Vagina (tissue), 2 donors: Measurements from ENCODE around the gene SEC23A. TPM values are rescaled to one million over a fixed set of nuclear protein-coding genes. Genes with fewer than 3 reads are reported as not detected.
"Not testable (repeated sequence)": the region's sequence is repeated elsewhere in the genome, so short reads cannot be mapped to it uniquely, and the experiment has no call there.

Source experiments
- DNase-seq, 2 donors: peaks; one replicate each; pipeline ENCODE4 v3.0.0-alpha.2; 2017; ENCODE audit errors: extremely low spot score in 2 of 2
- H3K27ac ChIP-seq: fragments of 200-600 bp; sonication (generic); one replicate; pipeline ENCODE4 v1.5.1; 2019
- H3K27me3 ChIP-seq: fragments of 200-600 bp; sonication (generic); one replicate; pipeline ENCODE4 v1.5.1; 2019
- H3K36me3 ChIP-seq, 2 donors: fragments of 200-600 bp; sonication (generic); one replicate each; pipeline ENCODE4 v1.5.1; 2017 to 2019
- H3K4me1 ChIP-seq: fragments of 200-600 bp; sonication (generic); one replicate; pipeline ENCODE4 v1.5.1; 2019
- H3K4me3 ChIP-seq, 2 donors: fragments of 200-600 bp; sonication (generic); 1 replicate in 1 of 2; 2 replicates in 1 of 2; pipeline ENCODE4 v1.5.1; 2016 to 2019
- H3K9me3 ChIP-seq: fragments of 200-600 bp; sonication (generic); one replicate; pipeline ENCODE4 v1.5.1; 2019
- POLR2A ChIP-seq, 2 donors: fragments of 450-650 bp; IDR thresholded peaks; one replicate each; pipeline ENCODE4 v1.6.1; 2017; ENCODE audit warnings: antibody characterized with exemption in 2 of 2, mild to moderate bottlenecking in 2 of 2, moderate library complexity in 2 of 2
- POLR2AphosphoS5 ChIP-seq, 2 donors: sonication (generic); formaldehyde crosslinking; IDR thresholded peaks; one replicate each; pipeline ENCODE4 v1.9.0; 2017; ENCODE audit warnings: antibody characterized with exemption in 2 of 2, mild to moderate bottlenecking in 2 of 2, low read depth in 1 of 2; ENCODE audit not compliant: insufficient read depth in 1 of 2
- intact Hi-C: fragments of 100-400 bp; cut with DNase I; formaldehyde crosslinking; loops from one replicate; pipeline ENCODE4 v1.15.1; 2023
- total RNA-seq: library from RNA; depleted of rRNA; stranded (reverse); fragments of >200 nt; gene quantifications from one replicate; pipeline ENCODE4 v1.2.3, GENCODE V29; 2016
- TF ChIP-seq, protein P1 (sequence below), 3 experiments: fragments of 450-650 bp in 2 of 3; fragments of 200-600 bp in 1 of 3; sonication (generic) in 1 of 3; IDR thresholded peaks; one replicate each; pipeline ENCODE4 v1.5.1; 2017 to 2019; ENCODE audit warnings: antibody characterized with exemption in 3 of 3, mild to moderate bottlenecking in 2 of 3, moderate library complexity in 2 of 3

SEC23A gene
- total RNA-seq, 1 donor from 2014 or later: 54.8 TPM

DNA sequence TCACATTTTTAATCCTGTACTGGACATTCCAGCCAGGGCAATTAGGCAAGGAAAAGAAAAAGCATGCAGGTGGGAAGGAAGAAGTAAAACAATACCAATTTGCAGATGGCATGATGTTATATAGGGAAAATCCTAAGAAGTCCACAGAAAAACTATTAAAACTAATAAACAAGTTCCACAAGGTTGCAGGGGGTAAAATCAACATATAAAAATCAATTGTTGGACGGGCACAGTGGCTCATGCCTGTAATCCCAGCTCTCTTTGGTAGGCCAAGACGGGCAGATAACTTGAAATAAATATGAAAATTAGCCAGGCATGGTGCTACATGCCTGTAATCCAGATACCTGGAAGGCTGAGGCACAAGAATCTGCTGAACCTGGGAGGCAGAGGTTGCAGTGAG, 31.9 kb downstream of the SEC23A start:
- Histone ChIP-seq H3K9me3 (no peaks in the 10 kb centered on the region), H3K4me3 (no peak overlapping the region), H3K27ac (no peak overlapping the region), H3K27me3 (no peaks in the 10 kb centered on the region), H3K4me1 (no peaks in the 10 kb centered on the region), H3K36me3 (peaks cover 9 to 38% of the 10 kb centered on the region in 2 donors)
- DNase-seq: no peak
- TF ChIP-seq POLR2A (IDR thresholded peaks at IDR 0.05): no peak
- intact Hi-C loops: no loop called here

DNA sequence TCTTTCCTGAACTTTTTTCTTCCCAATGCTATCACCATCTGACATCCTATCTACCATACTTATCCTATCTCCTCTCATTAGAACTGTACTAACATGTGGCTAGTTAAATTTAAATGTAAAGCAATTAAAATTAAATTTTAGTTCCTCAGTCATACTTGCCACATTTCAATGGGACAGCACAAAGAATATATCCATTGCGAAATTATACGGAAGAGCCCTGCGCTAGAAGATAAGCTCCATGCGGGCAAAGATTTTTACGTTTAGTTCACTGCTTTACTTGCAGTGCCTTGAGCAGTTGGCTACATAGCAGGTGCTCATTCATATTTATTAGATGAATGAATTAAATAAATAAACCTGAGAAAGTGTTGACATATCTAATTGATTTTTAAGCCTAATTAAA, 33.1 kb downstream of the SEC23A start:
- no peak overlapping the region for H3K4me3 ChIP-seq
- TF ChIP-seq POLR2AphosphoS5 (IDR thresholded peaks at IDR 0.05; ENCODE audit: insufficient read depth in 1 of 2, low read depth in 1 of 2) (no peak), POLR2A (IDR thresholded peaks at IDR 0.05) (no peak)
- TF ChIP-seq, protein P1, sequence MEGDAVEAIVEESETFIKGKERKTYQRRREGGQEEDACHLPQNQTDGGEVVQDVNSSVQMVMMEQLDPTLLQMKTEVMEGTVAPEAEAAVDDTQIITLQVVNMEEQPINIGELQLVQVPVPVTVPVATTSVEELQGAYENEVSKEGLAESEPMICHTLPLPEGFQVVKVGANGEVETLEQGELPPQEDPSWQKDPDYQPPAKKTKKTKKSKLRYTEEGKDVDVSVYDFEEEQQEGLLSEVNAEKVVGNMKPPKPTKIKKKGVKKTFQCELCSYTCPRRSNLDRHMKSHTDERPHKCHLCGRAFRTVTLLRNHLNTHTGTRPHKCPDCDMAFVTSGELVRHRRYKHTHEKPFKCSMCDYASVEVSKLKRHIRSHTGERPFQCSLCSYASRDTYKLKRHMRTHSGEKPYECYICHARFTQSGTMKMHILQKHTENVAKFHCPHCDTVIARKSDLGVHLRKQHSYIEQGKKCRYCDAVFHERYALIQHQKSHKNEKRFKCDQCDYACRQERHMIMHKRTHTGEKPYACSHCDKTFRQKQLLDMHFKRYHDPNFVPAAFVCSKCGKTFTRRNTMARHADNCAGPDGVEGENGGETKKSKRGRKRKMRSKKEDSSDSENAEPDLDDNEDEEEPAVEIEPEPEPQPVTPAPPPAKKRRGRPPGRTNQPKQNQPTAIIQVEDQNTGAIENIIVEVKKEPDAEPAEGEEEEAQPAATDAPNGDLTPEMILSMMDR (IDR thresholded peaks at IDR 0.05): no peak
- DNase-seq: no peak
- H3K9me3 ChIP-seq: no peaks in the 10 kb centered on the region
- H3K27ac ChIP-seq: no peak overlapping the region
- H3K27me3 ChIP-seq: no peaks in the 10 kb centered on the region
- no peaks in the 10 kb centered on the region for H3K4me1 ChIP-seq
- intact Hi-C loops: no loop called here
- H3K36me3 ChIP-seq: peaks cover 5 to 37% of the 10 kb centered on the region in 2 donors

DNA sequence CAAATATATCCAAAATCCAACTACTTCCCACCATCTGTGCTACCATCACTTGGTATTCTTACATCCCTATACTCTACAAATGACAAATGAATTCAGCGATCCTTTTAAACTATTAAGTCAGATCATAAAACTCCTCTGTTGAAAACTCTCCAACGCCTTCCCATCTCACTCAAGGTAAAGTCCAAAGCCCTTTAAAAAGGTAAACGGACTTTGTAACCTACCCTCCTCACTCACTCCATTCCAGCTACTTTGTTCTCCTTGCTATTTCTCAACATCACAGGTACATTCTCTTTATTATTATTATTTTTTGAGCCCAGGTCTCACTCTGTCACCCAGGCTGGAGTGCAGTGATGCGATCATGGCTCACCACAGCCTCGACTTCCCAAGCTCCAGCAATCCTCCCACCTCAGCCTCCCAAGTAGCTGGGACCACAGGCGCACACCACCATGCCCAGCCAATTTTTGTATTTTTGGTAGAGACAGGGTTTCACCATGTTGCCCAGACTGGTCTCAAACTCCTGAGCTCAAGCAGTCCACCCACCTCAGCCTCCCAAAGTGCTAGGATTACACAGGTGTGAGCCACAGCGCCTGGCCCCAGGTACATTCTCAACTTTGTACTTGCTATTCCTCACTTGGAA, 33.7 kb downstream of the SEC23A start:
- H3K27ac ChIP-seq, DNase-seq, H3K4me3 ChIP-seq, H3K27me3 ChIP-seq, intact Hi-C loops, H3K9me3 ChIP-seq, H3K4me1 ChIP-seq: not testable (repeated sequence)
- H3K36me3 ChIP-seq: peaks cover 5 to 39% of the 10 kb centered on the region in 2 donors

DNA sequence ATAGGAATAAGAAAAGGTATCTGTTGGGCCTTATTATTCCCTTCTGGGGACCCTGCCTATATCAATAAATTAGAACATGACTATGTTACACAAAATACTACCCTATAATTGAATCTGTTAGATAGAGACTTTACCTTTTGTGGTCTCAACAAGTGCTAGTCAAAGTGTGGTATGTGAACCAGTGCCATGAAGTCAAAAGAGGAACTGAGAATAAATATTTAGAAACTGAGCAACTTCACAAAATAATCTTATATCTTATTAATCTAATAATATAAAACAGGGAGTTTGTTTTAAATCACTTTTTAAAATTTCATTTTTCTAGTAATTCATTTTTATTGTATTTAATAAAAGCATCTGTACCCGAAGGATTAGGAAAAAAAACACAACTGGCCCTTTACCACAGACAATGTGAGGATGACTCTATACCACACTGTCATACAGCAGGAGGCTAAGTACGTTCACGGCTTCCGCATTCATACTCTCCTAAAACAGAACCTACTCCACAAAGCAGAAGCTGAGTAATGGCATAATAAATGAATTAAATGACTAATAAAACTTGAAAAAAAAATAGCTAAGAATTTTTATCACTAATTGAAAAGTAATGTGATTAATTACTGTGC, 42.1 kb downstream of the SEC23A start:
- intact Hi-C loops: no loop called here
- no peak for DNase-seq
- peaks cover 8% of the 10 kb centered on the region for H3K9me3 ChIP-seq
- no peak overlapping the region for H3K4me3 ChIP-seq
- H3K36me3 ChIP-seq: peaks cover 3 to 81% of the 10 kb centered on the region in 2 donors
- H3K4me1 ChIP-seq: no peaks in the 10 kb centered on the region
- no peak overlapping the region for H3K27ac ChIP-seq
- H3K27me3 ChIP-seq: no peaks in the 10 kb centered on the region
- no peak for TF ChIP-seq POLR2A (IDR thresholded peaks at IDR 0.05)
- TF ChIP-seq POLR2AphosphoS5 (IDR thresholded peaks at IDR 0.05; ENCODE audit: insufficient read depth in 1 of 2, low read depth in 1 of 2): no peak
- TF ChIP-seq, protein P1 (IDR thresholded peaks at IDR 0.05): no peak

DNA sequence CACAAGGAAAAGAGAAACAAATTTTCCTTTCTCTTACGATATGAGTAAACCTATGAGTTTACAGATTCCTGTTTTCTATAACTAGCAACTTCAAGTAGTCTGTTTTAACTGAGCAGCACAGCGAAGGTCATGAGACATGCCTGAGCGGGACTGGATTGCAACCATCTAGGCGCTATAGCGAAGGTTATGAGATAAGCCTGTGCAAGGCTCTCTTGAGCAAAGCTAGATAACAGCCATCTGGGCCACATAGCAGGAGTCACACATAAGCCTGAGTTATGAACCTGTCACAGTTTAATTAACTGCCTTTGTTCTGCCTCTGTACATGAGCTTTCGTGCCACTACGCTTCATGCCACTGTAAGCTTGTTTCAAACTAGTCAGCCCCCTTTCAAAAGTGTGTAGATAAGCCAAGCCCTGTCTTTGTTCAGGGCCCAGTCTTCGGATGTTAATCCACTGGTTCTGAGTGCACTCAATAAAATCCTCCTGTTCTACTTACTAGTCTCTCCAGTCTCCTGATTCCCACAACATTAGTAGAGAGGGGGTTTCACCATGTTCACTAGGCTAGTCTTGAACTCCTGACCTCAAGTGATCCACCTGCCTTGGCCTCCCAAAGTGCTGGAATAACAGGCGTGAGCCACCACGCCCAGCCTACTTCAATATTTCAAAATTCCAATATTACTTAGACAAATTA, 47.1 kb downstream of the SEC23A start:
- no peaks in the 10 kb centered on the region for H3K4me1 ChIP-seq
- no peak overlapping the region for H3K4me3 ChIP-seq
- TF ChIP-seq, protein P1 (IDR thresholded peaks at IDR 0.05): no peak
- TF ChIP-seq POLR2AphosphoS5 (IDR thresholded peaks at IDR 0.05; ENCODE audit: insufficient read depth in 1 of 2, low read depth in 1 of 2) (no peak), POLR2A (IDR thresholded peaks at IDR 0.05) (no peak)
- peaks cover 17% of the 10 kb centered on the region for H3K9me3 ChIP-seq
- H3K36me3 ChIP-seq: peaks cover 3 to 88% of the 10 kb centered on the region in 2 donors
- H3K27ac ChIP-seq: no peak overlapping the region
- no peak for DNase-seq
- no peaks in the 10 kb centered on the region for H3K27me3 ChIP-seq
- intact Hi-C loops: no loop called here

DNA sequence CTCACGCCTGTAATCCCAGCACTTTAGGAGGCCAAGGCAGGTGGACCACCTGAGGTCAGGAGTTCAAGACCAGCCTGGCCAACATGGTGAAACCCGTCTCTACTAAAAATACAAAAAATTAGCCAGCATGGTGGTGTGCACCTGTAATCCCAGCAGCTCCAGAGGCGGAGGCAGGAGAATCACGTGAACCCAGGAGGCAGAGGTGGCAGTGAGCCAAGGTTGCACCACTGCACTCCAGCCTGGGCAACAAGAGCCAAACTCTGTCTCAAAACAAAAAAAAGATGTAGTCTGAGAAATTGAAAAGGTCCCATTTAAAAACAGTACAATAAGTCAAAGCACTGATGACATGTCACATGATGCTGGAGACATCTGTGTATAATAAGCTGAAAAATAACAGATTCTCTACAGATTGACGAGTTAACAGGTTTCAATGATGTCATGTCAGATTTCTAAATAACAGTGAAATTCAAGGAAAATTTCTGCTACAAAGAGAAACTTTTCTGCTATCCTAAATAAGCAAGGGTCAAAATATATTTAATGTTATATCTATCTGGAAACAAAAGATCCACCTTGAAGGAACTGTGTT, 50.1 kb downstream of the SEC23A start:
- H3K27me3 ChIP-seq, H3K4me1 ChIP-seq, intact Hi-C loops, DNase-seq, H3K27ac ChIP-seq, H3K4me3 ChIP-seq: not testable (repeated sequence)
- peaks cover 0 to 90% of the 10 kb centered on the region in 2 donors for H3K36me3 ChIP-seq
- H3K9me3 ChIP-seq: peaks cover 17% of the 10 kb centered on the region
